SK-N-SH treated with all-trans-retinoic acid at 6 μM for 48 hours (cell line): ENCODE results near the gene ATP8B3.

Experiments
- CSDC2 ChIP-seq: fragments of 250-450 bp; sonication (Bioruptor Pico); IDR thresholded peaks from 2 replicates; pipeline ENCODE4 v1.5.0; 2020; ENCODE audit warnings: mild to moderate bottlenecking, moderate library complexity
- ISL1 ChIP-seq: fragments of 250-450 bp; sonication (Bioruptor Pico); IDR thresholded peaks from 2 replicates; pipeline ENCODE4 v2.1.2; 2022; ENCODE audit warnings: mild to moderate bottlenecking, moderate library complexity
- SNAI2 ChIP-seq: fragments of 250-450 bp; sonication (Bioruptor Pico); IDR thresholded peaks from 2 replicates; pipeline ENCODE4 v1.5.0; 2020; ENCODE audit warnings: mild to moderate bottlenecking, moderate library complexity
- TOX ChIP-seq: fragments of 250-450 bp; sonication (Bioruptor Pico); IDR thresholded peaks from 2 replicates; pipeline ENCODE4 v1.8.0; 2021; ENCODE audit warnings: mild to moderate bottlenecking, moderate library complexity, borderline replicate concordance
- ZFP3 ChIP-seq: fragments of 250-450 bp; sonication (Bioruptor Pico); IDR thresholded peaks from 2 replicates; pipeline ENCODE4 v1.5.0; 2020; ENCODE audit warnings: mild to moderate bottlenecking, moderate library complexity
- ZNF565 ChIP-seq: fragments of 450-650 bp; formaldehyde crosslinking; conservative IDR thresholded peaks from 2 replicates; pipeline ENCODE4 v1.5.0; 2020; ENCODE audit warnings: low read depth, mild to moderate bottlenecking, moderate library complexity
- TF ChIP-seq, protein P1 (sequence below): fragments of 250-450 bp; sonication (Bioruptor Pico); IDR thresholded peaks from 2 replicates; pipeline ENCODE4 v1.5.0; 2020; ENCODE audit warnings: mild to moderate bottlenecking, moderate library complexity
- TF ChIP-seq, protein P2 (sequence below): fragments of 250-450 bp; sonication (Bioruptor Pico); IDR thresholded peaks from 2 replicates; pipeline ENCODE4 v1.5.1; 2020; ENCODE audit warnings: low read depth, mild to moderate bottlenecking, moderate library complexity
- TF ChIP-seq, protein P3 (sequence below): fragments of 250-450 bp; sonication (Bioruptor Pico); IDR thresholded peaks from 2 replicates; pipeline ENCODE4 v1.5.1; 2021; ENCODE audit warnings: mild to moderate bottlenecking, moderate library complexity
- TF ChIP-seq, protein P4 (sequence below): fragments of 250-450 bp; sonication (Bioruptor Pico); IDR thresholded peaks from 2 replicates; pipeline ENCODE4 v1.8.0; 2020; ENCODE audit warnings: mild to moderate bottlenecking, moderate library complexity, borderline replicate concordance

DNA sequence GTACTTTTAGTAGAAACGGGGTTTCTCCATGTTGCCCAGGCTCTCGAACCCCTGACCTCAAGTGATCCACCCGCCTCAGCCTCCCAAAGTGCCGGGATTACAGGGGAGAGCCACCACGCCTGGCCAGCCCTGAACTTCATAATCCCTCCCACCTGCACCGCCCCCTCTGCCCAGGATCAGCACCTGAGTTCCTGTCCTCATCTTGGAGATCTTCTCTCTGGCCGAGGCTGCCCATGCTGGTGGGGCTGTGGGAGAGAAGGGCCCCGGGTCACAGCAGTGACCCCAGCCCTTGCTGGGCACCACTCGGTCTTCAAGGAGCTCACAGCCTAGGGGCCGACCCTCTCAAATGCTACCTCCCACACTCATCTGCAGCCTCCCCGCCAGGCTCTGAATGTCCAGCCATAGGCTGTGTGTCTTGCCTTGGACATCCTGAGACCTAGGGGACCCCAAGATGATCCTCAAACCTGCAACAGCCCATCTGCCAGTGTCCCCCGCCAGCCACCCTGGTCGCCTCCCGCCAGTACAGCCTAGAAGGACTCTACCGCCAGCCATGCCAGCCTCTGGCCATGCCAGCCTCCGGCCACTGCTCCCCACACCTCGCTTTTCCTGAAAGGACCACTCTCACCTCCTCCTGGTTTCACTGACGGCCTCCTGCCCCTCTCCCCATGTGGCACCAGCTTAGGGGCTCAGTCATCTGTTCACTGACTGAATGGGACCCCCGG lies 1.5 kb downstream of the ATP8B3 start:
- TF ChIP-seq, protein P1, sequence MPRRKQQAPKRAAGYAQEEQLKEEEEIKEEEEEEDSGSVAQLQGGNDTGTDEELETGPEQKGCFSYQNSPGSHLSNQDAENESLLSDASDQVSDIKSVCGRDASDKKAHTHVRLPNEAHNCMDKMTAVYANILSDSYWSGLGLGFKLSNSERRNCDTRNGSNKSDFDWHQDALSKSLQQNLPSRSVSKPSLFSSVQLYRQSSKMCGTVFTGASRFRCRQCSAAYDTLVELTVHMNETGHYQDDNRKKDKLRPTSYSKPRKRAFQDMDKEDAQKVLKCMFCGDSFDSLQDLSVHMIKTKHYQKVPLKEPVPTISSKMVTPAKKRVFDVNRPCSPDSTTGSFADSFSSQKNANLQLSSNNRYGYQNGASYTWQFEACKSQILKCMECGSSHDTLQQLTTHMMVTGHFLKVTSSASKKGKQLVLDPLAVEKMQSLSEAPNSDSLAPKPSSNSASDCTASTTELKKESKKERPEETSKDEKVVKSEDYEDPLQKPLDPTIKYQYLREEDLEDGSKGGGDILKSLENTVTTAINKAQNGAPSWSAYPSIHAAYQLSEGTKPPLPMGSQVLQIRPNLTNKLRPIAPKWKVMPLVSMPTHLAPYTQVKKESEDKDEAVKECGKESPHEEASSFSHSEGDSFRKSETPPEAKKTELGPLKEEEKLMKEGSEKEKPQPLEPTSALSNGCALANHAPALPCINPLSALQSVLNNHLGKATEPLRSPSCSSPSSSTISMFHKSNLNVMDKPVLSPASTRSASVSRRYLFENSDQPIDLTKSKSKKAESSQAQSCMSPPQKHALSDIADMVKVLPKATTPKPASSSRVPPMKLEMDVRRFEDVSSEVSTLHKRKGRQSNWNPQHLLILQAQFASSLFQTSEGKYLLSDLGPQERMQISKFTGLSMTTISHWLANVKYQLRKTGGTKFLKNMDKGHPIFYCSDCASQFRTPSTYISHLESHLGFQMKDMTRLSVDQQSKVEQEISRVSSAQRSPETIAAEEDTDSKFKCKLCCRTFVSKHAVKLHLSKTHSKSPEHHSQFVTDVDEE: no peak
- TF ChIP-seq CSDC2: no peak
- TF ChIP-seq, protein P2, sequence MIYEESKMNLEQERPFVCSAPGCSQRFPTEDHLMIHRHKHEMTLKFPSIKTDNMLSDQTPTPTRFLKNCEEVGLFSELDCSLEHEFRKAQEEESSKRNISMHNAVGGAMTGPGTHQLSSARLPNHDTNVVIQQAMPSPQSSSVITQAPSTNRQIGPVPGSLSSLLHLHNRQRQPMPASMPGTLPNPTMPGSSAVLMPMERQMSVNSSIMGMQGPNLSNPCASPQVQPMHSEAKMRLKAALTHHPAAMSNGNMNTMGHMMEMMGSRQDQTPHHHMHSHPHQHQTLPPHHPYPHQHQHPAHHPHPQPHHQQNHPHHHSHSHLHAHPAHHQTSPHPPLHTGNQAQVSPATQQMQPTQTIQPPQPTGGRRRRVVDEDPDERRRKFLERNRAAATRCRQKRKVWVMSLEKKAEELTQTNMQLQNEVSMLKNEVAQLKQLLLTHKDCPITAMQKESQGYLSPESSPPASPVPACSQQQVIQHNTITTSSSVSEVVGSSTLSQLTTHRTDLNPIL: no peak
- no peak for TF ChIP-seq ISL1 (CRISPR knock-in tag)
- TF ChIP-seq ZNF565: no peak
- no peak for TF ChIP-seq ZFP3 (CRISPR knock-in tag)
- TF ChIP-seq, protein P3, sequence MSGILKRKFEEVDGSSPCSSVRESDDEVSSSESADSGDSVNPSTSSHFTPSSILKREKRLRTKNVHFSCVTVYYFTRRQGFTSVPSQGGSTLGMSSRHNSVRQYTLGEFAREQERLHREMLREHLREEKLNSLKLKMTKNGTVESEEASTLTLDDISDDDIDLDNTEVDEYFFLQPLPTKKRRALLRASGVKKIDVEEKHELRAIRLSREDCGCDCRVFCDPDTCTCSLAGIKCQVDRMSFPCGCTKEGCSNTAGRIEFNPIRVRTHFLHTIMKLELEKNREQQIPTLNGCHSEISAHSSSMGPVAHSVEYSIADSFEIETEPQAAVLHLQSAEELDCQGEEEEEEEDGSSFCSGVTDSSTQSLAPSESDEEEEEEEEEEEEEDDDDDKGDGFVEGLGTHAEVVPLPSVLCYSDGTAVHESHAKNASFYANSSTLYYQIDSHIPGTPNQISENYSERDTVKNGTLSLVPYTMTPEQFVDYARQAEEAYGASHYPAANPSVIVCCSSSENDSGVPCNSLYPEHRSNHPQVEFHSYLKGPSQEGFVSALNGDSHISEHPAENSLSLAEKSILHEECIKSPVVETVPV (CRISPR knock-in tag): no peak
- TF ChIP-seq TOX: no peak
- TF ChIP-seq, protein P4, sequence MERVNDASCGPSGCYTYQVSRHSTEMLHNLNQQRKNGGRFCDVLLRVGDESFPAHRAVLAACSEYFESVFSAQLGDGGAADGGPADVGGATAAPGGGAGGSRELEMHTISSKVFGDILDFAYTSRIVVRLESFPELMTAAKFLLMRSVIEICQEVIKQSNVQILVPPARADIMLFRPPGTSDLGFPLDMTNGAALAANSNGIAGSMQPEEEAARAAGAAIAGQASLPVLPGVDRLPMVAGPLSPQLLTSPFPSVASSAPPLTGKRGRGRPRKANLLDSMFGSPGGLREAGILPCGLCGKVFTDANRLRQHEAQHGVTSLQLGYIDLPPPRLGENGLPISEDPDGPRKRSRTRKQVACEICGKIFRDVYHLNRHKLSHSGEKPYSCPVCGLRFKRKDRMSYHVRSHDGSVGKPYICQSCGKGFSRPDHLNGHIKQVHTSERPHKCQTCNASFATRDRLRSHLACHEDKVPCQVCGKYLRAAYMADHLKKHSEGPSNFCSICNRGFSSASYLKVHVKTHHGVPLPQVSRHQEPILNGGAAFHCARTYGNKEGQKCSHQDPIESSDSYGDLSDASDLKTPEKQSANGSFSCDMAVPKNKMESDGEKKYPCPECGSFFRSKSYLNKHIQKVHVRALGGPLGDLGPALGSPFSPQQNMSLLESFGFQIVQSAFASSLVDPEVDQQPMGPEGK (CRISPR knock-in tag): no peak
- TF ChIP-seq SNAI2 (CRISPR knock-in tag): no peak
